Esophagus squamous epithelium (tissue), 4 donors: ENCODE measurements around the gene CD58.

Experiments used
- POLR2A ChIP-seq, 4 donors: fragments of 450-650 bp; IDR thresholded peaks; one replicate each; pipeline ENCODE4 v1.6.1; 2017; ENCODE audit warnings: antibody characterized with exemption in 4 of 4, mild to moderate bottlenecking in 4 of 4, moderate library complexity in 3 of 4
- TF ChIP-seq, protein P1 (sequence below), 6 experiments: fragments of 450-650 bp in 4 of 6; fragments of 200-600 bp in 2 of 6; sonication (generic) in 2 of 6; IDR thresholded peaks; one replicate each; pipeline ENCODE4 v1.5.1; 2016 to 2019; ENCODE audit warnings: antibody characterized with exemption in 6 of 6, mild to moderate bottlenecking in 4 of 6, moderate library complexity in 4 of 6

DNA sequence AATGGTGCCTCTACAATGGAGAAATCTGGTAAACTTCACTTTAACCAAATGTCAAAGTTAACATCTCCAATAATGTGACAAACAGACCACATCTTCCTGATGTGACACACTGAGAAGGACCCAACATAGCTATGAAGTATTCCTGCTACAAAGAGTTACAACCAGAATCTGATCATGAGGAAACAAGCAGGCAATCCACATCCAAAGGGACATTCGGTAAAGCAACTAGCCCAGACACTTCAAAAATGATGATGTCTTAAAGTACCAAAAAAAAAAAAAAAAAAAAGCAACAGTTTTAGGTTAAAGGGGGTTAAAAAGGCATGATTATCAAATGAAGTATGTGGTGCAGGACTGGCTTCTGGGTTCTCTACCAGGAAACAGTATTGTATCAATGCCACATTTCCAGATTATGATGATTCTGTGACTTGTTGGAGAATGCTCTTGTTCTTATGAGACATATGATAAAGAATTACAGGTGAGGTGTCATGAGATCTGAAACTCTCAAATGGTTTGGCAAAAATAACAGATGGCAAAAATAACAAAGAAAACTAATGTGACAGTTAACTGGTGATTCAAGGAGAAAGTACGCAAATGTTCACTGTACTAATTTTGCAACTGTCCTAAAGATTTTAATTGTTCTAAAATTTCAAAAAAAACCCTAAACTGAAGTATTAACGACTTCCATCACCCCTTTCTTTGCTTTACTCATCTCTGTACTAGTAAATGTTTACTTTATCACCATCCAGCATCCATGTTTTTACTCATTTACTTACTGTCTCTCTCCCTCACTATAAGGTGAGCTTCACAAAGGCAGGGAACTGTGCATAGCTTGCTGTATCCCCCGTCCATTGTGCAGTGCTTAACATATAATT, 2.8 kb downstream of the CD58 start:
- TF ChIP-seq, protein P1, sequence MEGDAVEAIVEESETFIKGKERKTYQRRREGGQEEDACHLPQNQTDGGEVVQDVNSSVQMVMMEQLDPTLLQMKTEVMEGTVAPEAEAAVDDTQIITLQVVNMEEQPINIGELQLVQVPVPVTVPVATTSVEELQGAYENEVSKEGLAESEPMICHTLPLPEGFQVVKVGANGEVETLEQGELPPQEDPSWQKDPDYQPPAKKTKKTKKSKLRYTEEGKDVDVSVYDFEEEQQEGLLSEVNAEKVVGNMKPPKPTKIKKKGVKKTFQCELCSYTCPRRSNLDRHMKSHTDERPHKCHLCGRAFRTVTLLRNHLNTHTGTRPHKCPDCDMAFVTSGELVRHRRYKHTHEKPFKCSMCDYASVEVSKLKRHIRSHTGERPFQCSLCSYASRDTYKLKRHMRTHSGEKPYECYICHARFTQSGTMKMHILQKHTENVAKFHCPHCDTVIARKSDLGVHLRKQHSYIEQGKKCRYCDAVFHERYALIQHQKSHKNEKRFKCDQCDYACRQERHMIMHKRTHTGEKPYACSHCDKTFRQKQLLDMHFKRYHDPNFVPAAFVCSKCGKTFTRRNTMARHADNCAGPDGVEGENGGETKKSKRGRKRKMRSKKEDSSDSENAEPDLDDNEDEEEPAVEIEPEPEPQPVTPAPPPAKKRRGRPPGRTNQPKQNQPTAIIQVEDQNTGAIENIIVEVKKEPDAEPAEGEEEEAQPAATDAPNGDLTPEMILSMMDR (IDR thresholded peaks at IDR 0.05), result no peak
- no peak for TF ChIP-seq POLR2A (IDR thresholded peaks at IDR 0.05)
